ENCODE data around the gene KLHL29. TPM values are rescaled to one million over a fixed set of nuclear protein-coding genes. Genes with fewer than 3 reads are reported as not detected.

KLHL29 gene
- total RNA-seq, 4 donors from 2014 or later = 10.1 to 27.3 (median 15.7) TPM

DNA sequence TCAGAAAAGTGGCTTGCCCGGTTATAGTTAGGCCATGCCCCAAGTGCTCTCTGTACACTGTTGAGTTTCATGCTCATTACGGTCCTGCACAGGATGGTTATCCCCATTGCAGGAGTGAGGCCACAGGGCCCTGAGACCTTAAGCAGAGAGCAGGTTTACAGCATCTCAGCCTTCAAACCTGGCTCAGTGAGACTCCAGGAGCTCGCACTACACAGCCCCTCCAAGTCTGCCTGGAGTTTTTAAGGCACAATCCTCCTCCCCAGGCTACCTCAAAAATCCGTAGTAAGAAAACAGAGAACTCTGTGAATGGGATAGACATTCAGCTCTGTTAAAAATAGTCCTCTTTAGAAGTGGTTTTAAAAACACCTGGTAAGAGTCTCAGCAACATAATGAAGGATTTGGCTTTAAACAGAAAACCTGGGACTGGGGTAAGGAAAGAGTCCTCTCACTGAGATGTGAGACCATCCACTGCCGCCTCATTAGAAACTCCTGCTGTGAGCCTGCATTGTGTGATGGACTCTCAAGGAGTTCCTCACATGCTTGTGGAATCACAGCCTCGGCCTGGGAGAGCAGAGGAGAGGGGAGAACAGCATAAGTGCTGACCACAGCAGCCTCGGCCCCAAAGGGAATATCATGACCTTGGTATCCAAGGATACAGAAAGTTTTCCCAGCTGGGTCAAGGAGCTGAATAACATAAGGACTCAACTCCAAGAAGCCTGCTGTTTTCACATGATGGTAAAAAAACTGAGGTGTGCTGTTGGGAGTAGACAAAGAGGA is 327.2 kb downstream of the KLHL29 start:
- no peak for DNase-seq (ENCODE audit: low spot score in 2 of 2)
- intact Hi-C loops (cut with DNase I; ENCODE audit: low total_unique reads) = no loop called here
- WGBS, 2 donors = 82 to 91% methylated on average over 7 of the region's 7 CpGs
- H3K4me3 ChIP-seq (ENCODE audit: low read depth, poor library complexity, severe bottlenecking) = no peak overlapping the region
- no peak for TF ChIP-seq POLR2A (IDR thresholded peaks at IDR 0.05)
- TF ChIP-seq, protein P1, sequence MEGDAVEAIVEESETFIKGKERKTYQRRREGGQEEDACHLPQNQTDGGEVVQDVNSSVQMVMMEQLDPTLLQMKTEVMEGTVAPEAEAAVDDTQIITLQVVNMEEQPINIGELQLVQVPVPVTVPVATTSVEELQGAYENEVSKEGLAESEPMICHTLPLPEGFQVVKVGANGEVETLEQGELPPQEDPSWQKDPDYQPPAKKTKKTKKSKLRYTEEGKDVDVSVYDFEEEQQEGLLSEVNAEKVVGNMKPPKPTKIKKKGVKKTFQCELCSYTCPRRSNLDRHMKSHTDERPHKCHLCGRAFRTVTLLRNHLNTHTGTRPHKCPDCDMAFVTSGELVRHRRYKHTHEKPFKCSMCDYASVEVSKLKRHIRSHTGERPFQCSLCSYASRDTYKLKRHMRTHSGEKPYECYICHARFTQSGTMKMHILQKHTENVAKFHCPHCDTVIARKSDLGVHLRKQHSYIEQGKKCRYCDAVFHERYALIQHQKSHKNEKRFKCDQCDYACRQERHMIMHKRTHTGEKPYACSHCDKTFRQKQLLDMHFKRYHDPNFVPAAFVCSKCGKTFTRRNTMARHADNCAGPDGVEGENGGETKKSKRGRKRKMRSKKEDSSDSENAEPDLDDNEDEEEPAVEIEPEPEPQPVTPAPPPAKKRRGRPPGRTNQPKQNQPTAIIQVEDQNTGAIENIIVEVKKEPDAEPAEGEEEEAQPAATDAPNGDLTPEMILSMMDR (IDR thresholded peaks at IDR 0.05) = no peak

DNA sequence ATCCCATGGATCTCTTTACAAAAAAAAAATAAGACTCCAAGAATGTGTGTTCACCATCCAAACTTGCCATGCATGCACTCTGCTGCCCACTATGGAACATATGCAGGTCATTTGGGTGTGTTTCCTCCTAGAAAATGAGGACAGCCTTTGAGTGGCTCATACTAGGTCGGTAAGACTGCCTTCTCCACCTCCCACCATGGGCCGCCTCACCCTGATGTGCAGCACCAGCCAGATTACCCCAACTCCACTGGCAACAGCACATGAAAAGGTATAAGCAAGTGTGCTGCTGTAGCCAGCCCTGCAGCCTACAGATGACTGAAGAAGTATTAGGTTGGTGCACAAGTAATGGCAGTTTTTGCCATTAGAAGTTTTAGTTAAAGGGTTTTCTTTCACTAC is 327.8 kb downstream of the KLHL29 start:
- H3K4me3 ChIP-seq (ENCODE audit: low read depth, poor library complexity, severe bottlenecking) = no peak overlapping the region
- intact Hi-C loops (cut with DNase I; ENCODE audit: low total_unique reads) = no loop called here
- no peak for DNase-seq (ENCODE audit: low spot score in 2 of 2)
- no peak for TF ChIP-seq POLR2A (IDR thresholded peaks at IDR 0.05)
- TF ChIP-seq, protein P1 (IDR thresholded peaks at IDR 0.05) = no peak
- 70 to 73% methylated on average over 2 of the region's 2 CpGs for WGBS, 2 donors

DNA sequence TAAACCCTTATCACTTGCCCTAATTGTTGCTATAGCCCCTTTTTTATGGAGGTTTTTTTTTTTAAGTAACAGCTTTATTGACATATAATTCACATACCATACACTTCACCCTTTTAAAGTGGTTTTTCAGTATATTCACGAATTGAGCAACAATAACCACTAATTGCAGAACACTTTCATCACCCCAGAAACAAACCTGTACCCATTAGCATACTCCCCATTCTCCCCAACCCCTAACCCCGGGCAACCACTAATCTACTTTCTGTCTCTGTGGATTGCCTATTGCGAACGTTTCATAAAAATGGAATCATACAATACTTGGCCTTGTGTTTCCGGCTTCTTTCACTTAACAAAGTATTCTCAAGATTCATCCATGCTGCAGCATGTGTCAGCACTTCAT is 328.4 kb downstream of the KLHL29 start:
- 81 to 82% methylated on average over 5 of the region's 5 CpGs for WGBS, 2 donors
- intact Hi-C loops (cut with DNase I; ENCODE audit: low total_unique reads) = no loop called here
- DNase-seq (ENCODE audit: low spot score in 2 of 2) = no peak
- TF ChIP-seq, protein P1 (IDR thresholded peaks at IDR 0.05) = no peak
- TF ChIP-seq POLR2A (IDR thresholded peaks at IDR 0.05) = no peak
- no peak overlapping the region for H3K4me3 ChIP-seq (ENCODE audit: low read depth, poor library complexity, severe bottlenecking)

DNA sequence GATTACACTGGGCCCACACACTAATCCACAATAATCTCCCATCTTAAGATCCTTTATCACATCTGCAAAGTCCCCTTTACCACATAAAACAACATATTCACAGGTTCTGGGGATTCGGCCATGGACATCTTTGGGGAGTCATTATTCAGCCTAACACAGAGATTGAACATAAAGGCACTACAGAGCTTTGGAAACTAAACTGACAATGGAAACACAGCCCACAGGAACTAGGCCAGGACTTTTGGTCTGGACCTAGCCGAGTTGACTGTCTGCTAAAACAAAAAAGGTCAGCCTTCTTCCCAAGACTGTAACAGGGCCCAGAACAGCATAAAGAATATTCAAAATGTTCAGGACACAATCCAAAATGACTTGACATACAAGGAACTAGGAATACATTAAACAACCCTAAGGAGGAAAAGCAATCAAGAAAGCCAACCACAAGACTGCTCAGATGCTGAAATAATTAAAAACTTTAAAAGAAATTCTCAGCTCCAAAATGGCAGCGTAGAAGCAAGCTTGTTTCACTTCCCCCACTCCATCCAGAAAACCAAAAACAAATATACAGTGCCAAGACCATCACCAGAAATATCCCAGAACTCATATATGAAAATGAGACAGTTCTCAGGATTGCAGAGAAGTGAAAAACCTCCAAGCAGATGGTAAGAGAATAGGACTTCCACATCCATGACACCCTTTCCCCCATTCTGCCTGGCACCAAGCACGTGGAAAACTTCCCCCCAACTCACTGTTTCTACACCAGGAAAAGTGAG is 334.1 kb downstream of the KLHL29 start:
- 86 to 90% methylated on average over 4 of the region's 4 CpGs for WGBS, 2 donors
- intact Hi-C loops (cut with DNase I; ENCODE audit: low total_unique reads) = no loop called here
- no peak for TF ChIP-seq POLR2A (IDR thresholded peaks at IDR 0.05)
- TF ChIP-seq, protein P1 (IDR thresholded peaks at IDR 0.05) = no peak
- no peak for DNase-seq (ENCODE audit: low spot score in 2 of 2)
- no peak overlapping the region for H3K4me3 ChIP-seq (ENCODE audit: low read depth, poor library complexity, severe bottlenecking)

DNA sequence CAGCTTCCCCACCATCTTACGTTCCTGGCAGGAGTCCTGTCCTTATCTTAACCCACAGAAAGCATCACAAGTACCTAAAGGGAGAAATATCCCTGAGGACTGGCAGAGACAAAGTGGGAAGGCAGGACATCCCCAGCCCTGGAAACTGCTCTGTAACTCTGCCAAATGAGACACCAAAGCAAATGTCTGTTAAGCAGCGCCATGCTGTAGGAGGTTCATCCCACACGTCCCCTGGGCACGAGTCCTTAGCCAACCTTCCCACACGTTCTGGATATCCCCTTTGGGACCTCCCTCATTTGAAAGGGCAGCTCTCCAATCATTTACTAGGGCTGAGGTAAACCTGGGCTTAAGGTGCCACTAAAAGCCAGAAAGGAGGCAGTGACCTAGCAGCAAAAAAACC is 334.7 kb downstream of the KLHL29 start:
- H3K4me3 ChIP-seq (ENCODE audit: low read depth, poor library complexity, severe bottlenecking) = no peak overlapping the region
- TF ChIP-seq, protein P1 (IDR thresholded peaks at IDR 0.05) = no peak
- TF ChIP-seq POLR2A (IDR thresholded peaks at IDR 0.05) = no peak
- no peak for DNase-seq (ENCODE audit: low spot score in 2 of 2)
- intact Hi-C loops (cut with DNase I; ENCODE audit: low total_unique reads) = no loop called here
- WGBS, 2 donors = 69 to 74% methylated on average over 5 of the region's 5 CpGs
